ENCODE measurements around the gene CDH23.

Gene CDH23

GRCh38 chr10:71815515-71816130, 418.9 kb downstream of the CDH23 start:
- in situ Hi-C loops (cut with HindIII; ENCODE audit: low sequenced_read_pairs), result no loop called here

- in situ Hi-C loops (cut with HindIII; ENCODE audit: low sequenced_read_pairs), result no loop called here
These were observed 419.7 kb downstream of the CDH23 start for GRCh38 chr10:71816421-71816851.

GRCh38 chr10:71816936-71817618, 420.4 kb downstream of the CDH23 start:
- in situ Hi-C loops (cut with HindIII; ENCODE audit: low sequenced_read_pairs), result no loop called here

GRCh38 chr10:71817831-71818655, 421.3 kb downstream of the CDH23 start:
- in situ Hi-C loops (cut with HindIII; ENCODE audit: low sequenced_read_pairs), result no loop called here

GRCh38 chr10:71818674-71819260, 422.0 kb downstream of the CDH23 start:
- in situ Hi-C loops (cut with HindIII; ENCODE audit: low sequenced_read_pairs), result no loop called here

GRCh38 chr10:71819441-71819861, 422.7 kb downstream of the CDH23 start:
- in situ Hi-C loops (cut with HindIII; ENCODE audit: low sequenced_read_pairs), result no loop called here

- in situ Hi-C loops (cut with HindIII; ENCODE audit: low sequenced_read_pairs), result no loop called here
These were observed 423.3 kb downstream of the CDH23 start for GRCh38 chr10:71819985-71820384.

- in situ Hi-C loops (cut with HindIII; ENCODE audit: low sequenced_read_pairs), result no loop called here
These were observed 424.2 kb downstream of the CDH23 start for GRCh38 chr10:71820966-71821365.

GRCh38 chr10:71821909-71822763, 425.4 kb downstream of the CDH23 start:
- in situ Hi-C loops (cut with HindIII; ENCODE audit: low sequenced_read_pairs), result no loop called here

- in situ Hi-C loops (cut with HindIII; ENCODE audit: low sequenced_read_pairs), result no loop called here
These were observed 426.6 kb downstream of the CDH23 start for GRCh38 chr10:71823356-71823755.

- in situ Hi-C loops (cut with HindIII; ENCODE audit: low sequenced_read_pairs), result no loop called here
These were observed 427.6 kb downstream of the CDH23 start for GRCh38 chr10:71824333-71824732.

- in situ Hi-C loops (cut with HindIII; ENCODE audit: low sequenced_read_pairs), result loop anchor here (5.0 kb wide), 1 partner anchor 72 kb away; no protein-coding TSS in a partner anchor
These were observed 428.5 kb downstream of the CDH23 start for GRCh38 chr10:71825217-71825616.

GRCh38 chr10:71827852-71828251, 431.1 kb downstream of the CDH23 start:
- in situ Hi-C loops (cut with HindIII; ENCODE audit: low sequenced_read_pairs), result loop anchor here (5.0 kb wide), 1 partner anchor 69 kb away; no protein-coding TSS in a partner anchor

- in situ Hi-C loops (cut with HindIII; ENCODE audit: low sequenced_read_pairs), result loop anchor here (5.0 kb wide), 1 partner anchor 69 kb away; no protein-coding TSS in a partner anchor
These were observed 432.0 kb downstream of the CDH23 start for GRCh38 chr10:71828702-71829101.

- in situ Hi-C loops (cut with HindIII; ENCODE audit: low sequenced_read_pairs), result loop anchor here (5.0 kb wide), 1 partner anchor 68 kb away; no protein-coding TSS in a partner anchor
These were observed 432.5 kb downstream of the CDH23 start for GRCh38 chr10:71829171-71829570.

GRCh38 chr10:71829896-71830295, 433.2 kb downstream of the CDH23 start:
- in situ Hi-C loops (cut with HindIII; ENCODE audit: low sequenced_read_pairs), result loop anchor here (5.0 kb wide), 1 partner anchor 67 kb away; no protein-coding TSS in a partner anchor

- in situ Hi-C loops (cut with HindIII; ENCODE audit: low sequenced_read_pairs), result no loop called here
These were observed 434.0 kb downstream of the CDH23 start for GRCh38 chr10:71830726-71831125.

GRCh38 chr10:71831646-71832552, 435.2 kb downstream of the CDH23 start:
- in situ Hi-C loops (cut with HindIII; ENCODE audit: low sequenced_read_pairs), result no loop called here

- in situ Hi-C loops (cut with HindIII; ENCODE audit: low sequenced_read_pairs), result no loop called here
These were observed 436.2 kb downstream of the CDH23 start for GRCh38 chr10:71832967-71833366.

Measured in endothelial cell of hepatic sinusoid (primary cell).